ENCODE measurements around the gene PDSS2. TPM values are rescaled to one million over a fixed set of nuclear protein-coding genes. Genes with fewer than 3 reads are reported as not detected.
"Not testable (repeated sequence)": the region's sequence is repeated elsewhere in the genome, so short reads cannot be mapped to it uniquely, and the experiment has no call there.

PDSS2 gene
- total RNA-seq, 1 donor: 4.0 TPM

GRCh38 chr6:107128577-107128976, 330.8 kb downstream of the PDSS2 start:
- Histone ChIP-seq H3K9me3 (ENCODE audit: low read depth, low read length) (no peaks in the 10 kb centered on the region), H3K4me1 (ENCODE audit: insufficient read depth, low read length) (no peaks in the 10 kb centered on the region), H3K4me3 (ENCODE audit: low read length) (no peak overlapping the region), H3K27me3 (ENCODE audit: insufficient read depth, low read length) (no peaks in the 10 kb centered on the region)

GRCh38 chr6:107128175-107128574, 331.2 kb downstream of the PDSS2 start:
- Histone ChIP-seq H3K27me3 (ENCODE audit: insufficient read depth, low read length) (no peaks in the 10 kb centered on the region), H3K4me3 (ENCODE audit: low read length) (no peak overlapping the region), H3K9me3 (ENCODE audit: low read depth, low read length) (no peaks in the 10 kb centered on the region), H3K4me1 (ENCODE audit: insufficient read depth, low read length) (no peaks in the 10 kb centered on the region)

GRCh38 chr6:107125771-107126170, 333.6 kb downstream of the PDSS2 start:
- H3K9me3 ChIP-seq (ENCODE audit: low read depth, low read length): no peaks in the 10 kb centered on the region
- no peaks in the 10 kb centered on the region for H3K4me1 ChIP-seq (ENCODE audit: insufficient read depth, low read length)
- no peaks in the 10 kb centered on the region for H3K27me3 ChIP-seq (ENCODE audit: insufficient read depth, low read length)
- no peak overlapping the region for H3K4me3 ChIP-seq (ENCODE audit: low read length)

GRCh38 chr6:107124934-107125348, 334.4 kb downstream of the PDSS2 start:
- H3K4me1 ChIP-seq (ENCODE audit: insufficient read depth, low read length): no peaks in the 10 kb centered on the region
- no peak overlapping the region for H3K4me3 ChIP-seq (ENCODE audit: low read length)
- no peaks in the 10 kb centered on the region for H3K27me3 ChIP-seq (ENCODE audit: insufficient read depth, low read length)
- H3K9me3 ChIP-seq (ENCODE audit: low read depth, low read length): no peaks in the 10 kb centered on the region

- Histone ChIP-seq H3K4me1 (ENCODE audit: insufficient read depth, low read length) (no peaks in the 10 kb centered on the region), H3K27me3 (ENCODE audit: insufficient read depth, low read length) (no peaks in the 10 kb centered on the region), H3K9me3 (ENCODE audit: low read depth, low read length) (no peaks in the 10 kb centered on the region), H3K4me3 (ENCODE audit: low read length) (no peak overlapping the region)
Observed at GRCh38 chr6:107123501-107123900, 335.9 kb downstream of the PDSS2 start.

GRCh38 chr6:107122748-107123147, 336.6 kb downstream of the PDSS2 start:
- no peaks in the 10 kb centered on the region for H3K9me3 ChIP-seq (ENCODE audit: low read depth, low read length)
- H3K4me1 ChIP-seq (ENCODE audit: insufficient read depth, low read length): no peaks in the 10 kb centered on the region
- peaks cover 4% of the 10 kb centered on the region for H3K27me3 ChIP-seq (ENCODE audit: insufficient read depth, low read length)
- H3K4me3 ChIP-seq (ENCODE audit: low read length): no peak overlapping the region

- H3K9me3 ChIP-seq (ENCODE audit: low read depth, low read length): no peaks in the 10 kb centered on the region
- H3K27me3 ChIP-seq (ENCODE audit: insufficient read depth, low read length): peaks cover 8% of the 10 kb centered on the region
- no peaks in the 10 kb centered on the region for H3K4me1 ChIP-seq (ENCODE audit: insufficient read depth, low read length)
- H3K4me3 ChIP-seq (ENCODE audit: low read length): no peak overlapping the region
Observed at GRCh38 chr6:107121964-107122495, 337.3 kb downstream of the PDSS2 start.

- no peak overlapping the region for H3K4me3 ChIP-seq (ENCODE audit: low read length)
- no peaks in the 10 kb centered on the region for H3K9me3 ChIP-seq (ENCODE audit: low read depth, low read length)
- H3K27me3 ChIP-seq (ENCODE audit: insufficient read depth, low read length): peaks cover 13% of the 10 kb centered on the region
- peaks cover 6% of the 10 kb centered on the region for H3K4me1 ChIP-seq (ENCODE audit: insufficient read depth, low read length)
Observed at GRCh38 chr6:107121266-107121665, 338.1 kb downstream of the PDSS2 start.

- H3K9me3 ChIP-seq (ENCODE audit: low read depth, low read length): no peaks in the 10 kb centered on the region
- H3K4me1 ChIP-seq (ENCODE audit: insufficient read depth, low read length): peaks cover 14% of the 10 kb centered on the region
- H3K4me3 ChIP-seq (ENCODE audit: low read length): no peak overlapping the region
- peaks cover 18% of the 10 kb centered on the region for H3K27me3 ChIP-seq (ENCODE audit: insufficient read depth, low read length)
Observed at GRCh38 chr6:107120404-107120803, 339.0 kb downstream of the PDSS2 start.

- no peak overlapping the region for H3K4me3 ChIP-seq (ENCODE audit: low read length)
- no peaks in the 10 kb centered on the region for H3K9me3 ChIP-seq (ENCODE audit: low read depth, low read length)
- peaks cover 16% of the 10 kb centered on the region for H3K4me1 ChIP-seq (ENCODE audit: insufficient read depth, low read length)
- H3K27me3 ChIP-seq (ENCODE audit: insufficient read depth, low read length): peaks cover 18% of the 10 kb centered on the region
Observed at GRCh38 chr6:107118976-107119375, 340.4 kb downstream of the PDSS2 start.

- not testable (repeated sequence) for H3K4me3 ChIP-seq (ENCODE audit: low read length); H3K9me3 ChIP-seq (ENCODE audit: low read depth, low read length)
- Histone ChIP-seq H3K4me1 (ENCODE audit: insufficient read depth, low read length) (peaks cover 20% of the 10 kb centered on the region), H3K27me3 (ENCODE audit: insufficient read depth, low read length) (peaks cover 18% of the 10 kb centered on the region)
Observed at GRCh38 chr6:107118540-107118939, 340.8 kb downstream of the PDSS2 start.

- Histone ChIP-seq H3K27me3 (ENCODE audit: insufficient read depth, low read length) (peaks cover 18% of the 10 kb centered on the region), H3K4me3 (ENCODE audit: low read length) (no peak overlapping the region), H3K9me3 (ENCODE audit: low read depth, low read length) (no peaks in the 10 kb centered on the region), H3K4me1 (ENCODE audit: insufficient read depth, low read length) (peaks cover 24% of the 10 kb centered on the region)
Observed at GRCh38 chr6:107116931-107117330, 342.4 kb downstream of the PDSS2 start.

- Histone ChIP-seq H3K4me1 (ENCODE audit: insufficient read depth, low read length) (peaks cover 24% of the 10 kb centered on the region), H3K9me3 (ENCODE audit: low read depth, low read length) (no peaks in the 10 kb centered on the region), H3K4me3 (ENCODE audit: low read length) (peak overlapping the region; percentile 45), H3K27me3 (ENCODE audit: insufficient read depth, low read length) (peaks cover 18% of the 10 kb centered on the region)
Observed at GRCh38 chr6:107116328-107116892, 343.0 kb downstream of the PDSS2 start.

GRCh38 chr6:107115695-107116327, 343.6 kb downstream of the PDSS2 start:
- no peaks in the 10 kb centered on the region for H3K9me3 ChIP-seq (ENCODE audit: low read depth, low read length)
- peak overlapping the region; percentile 45 for H3K4me3 ChIP-seq (ENCODE audit: low read length)
- H3K27me3 ChIP-seq (ENCODE audit: insufficient read depth, low read length): peaks cover 18% of the 10 kb centered on the region
- H3K4me1 ChIP-seq (ENCODE audit: insufficient read depth, low read length): peaks cover 25% of the 10 kb centered on the region

- Histone ChIP-seq H3K4me3 (ENCODE audit: low read length) (peak within 1 kb of the TSS; percentile 45), H3K4me1 (ENCODE audit: insufficient read depth, low read length) (peaks cover 32% of the 10 kb centered on the region), H3K9me3 (ENCODE audit: low read depth, low read length) (no peaks in the 10 kb centered on the region), H3K27me3 (ENCODE audit: insufficient read depth, low read length) (peaks cover 18% of the 10 kb centered on the region)
Observed at GRCh38 chr6:107114926-107115694, 344.3 kb downstream of the PDSS2 start, which contains the start of gene BEND3. Gene BEND3, minus strand, starts transcription at chr6:107115515. Its CDS starts 16,230 bp downstream, at chr6:107099285.

All from mononuclear cell (primary cell).